K562 (cell line): Measurements from ENCODE around the gene BMP10. TPM values are rescaled to one million over a fixed set of nuclear protein-coding genes. Genes with fewer than 3 reads are reported as not detected.
A peak's percentile ranks its signal among the peaks of the same experiment; 100 is the strongest.

Source experiments
- ATF3 ChIP-seq, 2 experiments: fragments of 450-650 bp in 1 of 2; sonication (generic) in 1 of 2; formaldehyde crosslinking in 1 of 2; IDR thresholded peaks in 1 of 2; conservative IDR thresholded peaks in 1 of 2; 2 replicates each; pipeline versions ENCODE4 v1.6.1 to v1.8.1; 2016 to 2023; ENCODE audit warnings: mild to moderate bottlenecking in 2 of 2, moderate library complexity in 2 of 2, inconsistent platforms in 1 of 2, missing genetic modification reagents in 1 of 2
- CBFA2T3 ChIP-seq: fragments of 450-650 bp; IDR thresholded peaks from 2 replicates; pipeline ENCODE4 v1.6.1; 2017
- EP400 ChIP-seq: fragments of 450-650 bp; IDR thresholded peaks from 2 replicates; pipeline ENCODE4 v1.6.1; 2017; ENCODE audit warnings: antibody characterized with exemption, mild to moderate bottlenecking, moderate library complexity
- ETV5 ChIP-seq: sonication (generic); formaldehyde crosslinking; IDR thresholded peaks from 2 replicates; pipeline ENCODE4 v1.4.0; 2020; ENCODE audit warnings: low read depth, mild to moderate bottlenecking, missing genetic modification reagents
- FOSL1 ChIP-seq: fragments of 200-800 bp; sonication (Bioruptor generic); conservative IDR thresholded peaks from 2 replicates; pipeline ENCODE4 v1.6.1; 2016; ENCODE audit warnings: missing genetic modification characterization, missing compliant biosample characterization
- FOXJ2 ChIP-seq: fragments of 200-800 bp; sonication (Bioruptor generic); IDR thresholded peaks from 2 replicates; pipeline ENCODE4 v1.6.1; 2016; ENCODE audit warnings: missing genetic modification characterization, missing compliant biosample characterization
- ID3 ChIP-seq, 2 experiments: fragments of 250-450 bp in 1 of 2; fragments of 450-650 bp in 1 of 2; sonication (Bioruptor Pico) in 1 of 2; IDR thresholded peaks; 2 replicates each; pipeline versions ENCODE4 v1.6.1 to v1.8.0; 2016 to 2021; ENCODE audit warnings: mild to moderate bottlenecking in 2 of 2, moderate library complexity in 2 of 2, missing compliant biosample characterization in 1 of 2, missing genetic modification characterization in 1 of 2
- MITF ChIP-seq: IDR thresholded peaks from 2 replicates; pipeline ENCODE4 v1.6.1; 2014; ENCODE audit warnings: antibody characterized with exemption
- MNT ChIP-seq, 2 experiments: fragments of 450-650 bp; conservative IDR thresholded peaks; 2 replicates each; pipeline ENCODE4 v1.6.1; 2017; ENCODE audit warnings: mild to moderate bottlenecking in 2 of 2, moderate library complexity in 2 of 2
- MTA1 ChIP-seq: fragments of 450-650 bp; IDR thresholded peaks from 2 replicates; pipeline ENCODE4 v1.6.1; 2017; ENCODE audit warnings: borderline replicate concordance
- NFIC ChIP-seq: fragments of 450-650 bp; IDR thresholded peaks from 2 replicates; pipeline ENCODE4 v1.6.1; 2017; ENCODE audit warnings: mild to moderate bottlenecking, inconsistent platforms
- NR2C1 ChIP-seq, 2 experiments: fragments of 450-650 bp; IDR thresholded peaks; 2 replicates each; pipeline ENCODE4 v1.6.1; 2017; ENCODE audit warnings: mild to moderate bottlenecking in 2 of 2, antibody characterized with exemption in 1 of 2, inconsistent platforms in 1 of 2, missing compliant biosample characterization in 1 of 2, missing genetic modification characterization in 1 of 2
- SMAD4 ChIP-seq: fragments of 250-450 bp; sonication (Bioruptor Pico); conservative IDR thresholded peaks from 2 replicates; pipeline ENCODE4 v1.8.0; 2021; ENCODE audit warnings: inconsistent platforms, mild to moderate bottlenecking, moderate library complexity
- SMARCA4 ChIP-seq: fragments of 450-650 bp; IDR thresholded peaks from 2 replicates; pipeline ENCODE4 v1.6.1; 2016
- SPI1 ChIP-seq: IDR thresholded peaks from 2 replicates; pipeline ENCODE4 v1.6.1; 2011; ENCODE audit warnings: low read depth, low read length, control low read depth, borderline replicate concordance
- TBL1XR1 ChIP-seq, 2 experiments: IDR thresholded peaks; 2 replicates each; pipeline ENCODE4 v1.6.1; 2012; ENCODE audit warnings: improper control_type of control experiment in 2 of 2, low read length in 2 of 2, mild to moderate bottlenecking in 1 of 2
- ZBTB2 ChIP-seq: fragments of 450-650 bp; IDR thresholded peaks from 2 replicates; pipeline ENCODE4 v1.6.1; 2016; ENCODE audit warnings: antibody characterized with exemption
- ZKSCAN8 ChIP-seq: fragments of 200-800 bp; sonication (Bioruptor generic); IDR thresholded peaks from 2 replicates; pipeline ENCODE4 v1.6.1; 2016; ENCODE audit warnings: missing genetic modification characterization, missing compliant biosample characterization
- ZNF175 ChIP-seq: fragments of 200-800 bp; sonication (Bioruptor generic); IDR thresholded peaks from 2 replicates; pipeline ENCODE4 v1.6.1; 2016; ENCODE audit warnings: low read depth, mild to moderate bottlenecking, missing genetic modification characterization, missing compliant biosample characterization
- ZNF444 ChIP-seq: fragments of 250-450 bp; sonication (Bioruptor Pico); IDR thresholded peaks from 2 replicates; pipeline ENCODE4 v1.4.0; 2020; ENCODE audit warnings: mild to moderate bottlenecking, moderate library complexity
- polyA plus RNA-seq, 8 experiments: library from polyadenylated mRNA; depleted of rRNA in 4 of 8; stranded (reverse) in 5 of 8; unstranded in 3 of 8; fragments of >200 nt; fragmentation: Nextera tagmentation in 2 of 8; fragmentation: Illumina TruSeq in 1 of 8; extraction: Ambion mirVana in 2 of 8; extraction: Trizol in 1 of 8; gene quantifications; 2 replicates each; pipeline versions ENCODE4 v1.2.1 to v1.2.3, GENCODE V29; 2011 to 2014; ENCODE audit warnings: inconsistent platforms in 1 of 8, missing spikeins in 1 of 8
- total RNA-seq, 7 experiments: library from RNA; depleted of rRNA in 6 of 7; stranded (reverse); fragments of >200 nt in 6 of 7; fragmentation: Illumina TruSeq in 2 of 7; extraction: Trizol in 2 of 7; gene quantifications; 2 replicates each; pipeline versions ENCODE4 v1.2.1 to v1.2.3, GENCODE V29; 2011 to 2021; ENCODE audit warnings: low replicate concordance in 1 of 7

The BMP10 gene
- total and polyA plus RNA-seq, 9 of the 15 experiments (the other 6 are each of a cell fraction or from before 2014, with no cell fraction given): 0.11 to 0.91 (median 0.43) TPM

GRCh38 chr2:68828887-68829708 is 42.1 kb downstream of the BMP10 start (continued):
- TF ChIP-seq ZBTB2 (peak; percentile 20; the same call in 1 of the 2 replicates), ZNF444 (CRISPR knock-in tag) (no peak), SPI1 (peak; percentile 92), ZNF175 (CRISPR knock-in tag) (peak; percentile 84), ATF3 (IDR thresholded peaks at IDR 0.05) (0 out of 2 replicates have a peak, but pooled peaks have one; percentile 19), ATF3 (CRISPR knock-in tag; conservative IDR thresholded peaks at IDR 0.05) (no peak; the same call in 1 of the 2 replicates), SMARCA4 (peak; percentile 71; the same call in 1 of the 2 replicates), MTA1 (peak; percentile 61; the same call in 1 of the 2 replicates), MNT (conservative IDR thresholded peaks at IDR 0.05) (peak; percentile 41 to 68; a peak in 2 of 4 replicates), TBL1XR1 (IDR thresholded peaks at IDR 0.05; ENCODE audit: low read length in 2 of 2) (0 out of 4 replicates have a peak, but pooled peaks of 1 of the 2 experiments have one; percentile 5), MITF (peak; percentile 57; the same call in 1 of the 2 replicates), ZKSCAN8 (CRISPR knock-in tag) (peak; percentile 34; the same call in 1 of the 2 replicates), ETV5 (CRISPR knock-in tag) (peak; percentile 80), FOSL1 (tag) (peak; percentile 70; the same call in 1 of the 2 replicates), NFIC (peak; percentile 97), FOXJ2 (tag) (peak; percentile 65), SMAD4 (CRISPR knock-in tag) (peak; percentile 36; the same call in 1 of the 2 replicates), CBFA2T3 (peak; percentile 54), ID3 (CRISPR knock-in tag; IDR thresholded peaks at IDR 0.05) (no peak), ID3 (tag; IDR thresholded peaks at IDR 0.05) (peak; percentile 41; the same call in 1 of the 2 replicates), NR2C1 (IDR thresholded peaks at IDR 0.05) (0 out of 2 replicates have a peak, but pooled peaks have one; percentile 27), NR2C1 (tag; IDR thresholded peaks at IDR 0.05) (no peak), EP400 (0 out of 2 replicates have a peak, but pooled peaks have one; percentile 50)
